ENCODE data around the gene RAP1GAP.

Gene RAP1GAP

GRCh38 chr1:21589618-21590017, 79.5 kb downstream of the RAP1GAP start:
- no peak for DNase-seq

- no peak for DNase-seq
These were observed 81.6 kb downstream of the RAP1GAP start for GRCh38 chr1:21587602-21587953.

DNA sequence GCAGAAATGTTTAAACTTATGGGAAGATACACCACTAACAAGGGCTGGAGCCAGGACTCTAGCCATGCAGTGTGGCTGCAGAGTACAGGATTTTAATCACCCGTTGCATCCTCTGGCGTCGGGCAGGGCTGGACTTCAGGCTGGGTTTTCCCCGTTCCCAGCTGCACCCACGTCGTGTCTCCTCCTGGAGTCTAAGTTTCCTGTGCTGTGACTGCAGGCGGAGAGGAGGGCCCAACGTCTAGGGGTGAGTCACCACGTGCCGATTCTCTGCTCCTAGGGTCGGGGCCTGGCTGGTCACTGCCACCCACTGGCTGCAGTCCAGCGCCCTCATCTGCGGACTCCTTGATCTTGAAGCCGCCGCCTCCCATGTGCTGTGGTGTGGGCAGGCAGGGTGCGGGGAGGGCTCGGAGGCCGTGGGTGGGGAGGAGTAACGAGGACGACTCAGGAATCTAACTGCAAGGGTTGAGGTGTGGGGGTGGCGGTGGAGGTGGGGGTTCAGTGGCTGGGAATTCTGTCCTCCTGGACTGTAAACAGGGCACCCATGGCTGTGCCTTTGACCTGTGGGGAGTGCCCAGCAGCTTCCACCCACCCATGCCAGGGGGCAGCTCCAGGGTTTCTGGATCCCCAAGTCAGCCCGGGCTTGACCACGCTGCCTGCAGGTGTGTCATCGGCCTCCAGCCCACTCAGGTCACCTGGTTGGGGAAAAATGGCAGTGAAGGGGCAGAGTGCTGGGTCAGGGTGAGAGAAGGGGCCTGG, 82.1 kb downstream of the RAP1GAP start:
- no peak for DNase-seq

DNA sequence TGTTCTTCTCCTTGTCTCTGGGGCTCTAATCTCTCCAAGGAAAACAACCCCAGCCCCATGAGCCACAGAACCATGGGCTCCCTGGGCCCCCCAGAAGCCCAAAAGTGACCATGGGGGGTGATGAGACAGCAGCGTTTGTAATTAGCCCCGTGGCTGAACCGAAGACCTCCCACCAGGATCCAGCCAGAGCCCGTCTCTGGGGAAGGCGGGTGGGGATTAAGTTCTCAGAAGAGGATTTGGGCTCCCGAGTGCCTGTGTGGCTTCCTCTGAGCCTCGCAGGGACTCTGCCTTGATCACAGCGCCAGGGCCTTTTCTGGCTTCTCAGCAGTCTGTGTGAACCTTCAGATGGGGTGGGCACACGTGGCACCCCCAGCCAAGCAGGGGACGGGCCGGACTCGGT, 82.9 kb downstream of the RAP1GAP start:
- no peak for DNase-seq

DNA sequence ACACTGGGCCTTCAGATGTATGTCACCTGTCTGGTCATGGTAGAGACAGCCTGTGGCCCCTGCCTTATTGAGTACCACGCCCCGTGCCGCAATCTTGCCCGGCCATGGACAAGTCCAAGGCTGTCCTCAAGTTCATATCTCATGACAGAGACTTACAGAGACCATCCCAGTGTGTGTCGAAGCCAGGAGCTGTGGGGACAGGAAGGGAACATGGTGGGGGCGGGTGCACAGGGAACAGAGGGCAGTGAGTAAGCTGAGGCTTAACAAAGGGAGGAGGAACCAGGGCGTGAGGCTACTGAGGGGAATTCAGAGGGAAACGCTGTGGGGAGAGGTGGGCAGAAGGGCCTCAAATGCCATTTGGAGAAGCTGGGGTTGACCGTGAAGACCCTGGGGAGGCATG, 84.1 kb downstream of the RAP1GAP start:
- no peak for DNase-seq

GRCh38 chr1:21584096-21584495, 85.1 kb downstream of the RAP1GAP start:
- no peak for DNase-seq

DNA sequence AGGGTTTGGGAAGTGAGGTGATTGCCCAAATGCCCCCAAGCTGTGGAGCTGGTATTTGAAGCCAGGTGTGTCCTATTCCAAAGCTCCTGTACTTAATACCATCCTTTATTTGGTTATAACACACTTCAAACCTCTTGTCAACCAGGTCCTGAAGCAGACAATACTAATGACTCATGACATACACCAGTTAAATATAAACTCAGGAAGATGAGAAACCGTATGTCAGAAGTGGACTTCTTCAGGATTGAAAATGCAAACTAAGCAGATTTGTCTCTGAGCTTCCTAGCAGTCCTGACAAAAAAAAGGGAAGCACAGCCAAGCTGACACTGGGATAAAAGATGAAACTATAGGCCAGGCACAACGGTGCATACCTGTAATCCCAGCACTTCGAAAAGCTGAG, 89.4 kb downstream of the RAP1GAP start:
- no peak for DNase-seq

GRCh38 chr1:21577933-21578332, 91.2 kb downstream of the RAP1GAP start:
- DNase-seq: no peak

GRCh38 chr1:21577324-21577723, 91.8 kb downstream of the RAP1GAP start:
- DNase-seq: no peak

DNA sequence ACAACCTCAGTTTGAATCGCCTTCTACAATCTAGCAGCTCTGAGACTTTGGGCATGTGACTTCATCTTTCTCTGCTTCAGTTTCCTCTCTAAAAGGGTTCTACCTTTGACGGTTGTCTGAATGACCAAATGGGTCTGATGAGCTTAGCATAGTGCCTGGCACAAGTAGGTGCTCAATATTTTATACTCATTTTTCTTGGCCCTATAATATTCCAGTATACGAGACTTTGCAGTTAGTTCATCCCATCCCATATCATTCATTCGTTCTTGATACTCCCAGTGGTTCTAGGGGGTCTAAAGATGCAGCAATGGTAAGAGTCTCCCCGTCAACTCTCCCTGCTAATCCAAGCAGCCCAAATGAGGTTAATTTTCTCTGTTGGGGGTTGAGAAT, 92.4 kb downstream of the RAP1GAP start:
- no peak for DNase-seq

DNA sequence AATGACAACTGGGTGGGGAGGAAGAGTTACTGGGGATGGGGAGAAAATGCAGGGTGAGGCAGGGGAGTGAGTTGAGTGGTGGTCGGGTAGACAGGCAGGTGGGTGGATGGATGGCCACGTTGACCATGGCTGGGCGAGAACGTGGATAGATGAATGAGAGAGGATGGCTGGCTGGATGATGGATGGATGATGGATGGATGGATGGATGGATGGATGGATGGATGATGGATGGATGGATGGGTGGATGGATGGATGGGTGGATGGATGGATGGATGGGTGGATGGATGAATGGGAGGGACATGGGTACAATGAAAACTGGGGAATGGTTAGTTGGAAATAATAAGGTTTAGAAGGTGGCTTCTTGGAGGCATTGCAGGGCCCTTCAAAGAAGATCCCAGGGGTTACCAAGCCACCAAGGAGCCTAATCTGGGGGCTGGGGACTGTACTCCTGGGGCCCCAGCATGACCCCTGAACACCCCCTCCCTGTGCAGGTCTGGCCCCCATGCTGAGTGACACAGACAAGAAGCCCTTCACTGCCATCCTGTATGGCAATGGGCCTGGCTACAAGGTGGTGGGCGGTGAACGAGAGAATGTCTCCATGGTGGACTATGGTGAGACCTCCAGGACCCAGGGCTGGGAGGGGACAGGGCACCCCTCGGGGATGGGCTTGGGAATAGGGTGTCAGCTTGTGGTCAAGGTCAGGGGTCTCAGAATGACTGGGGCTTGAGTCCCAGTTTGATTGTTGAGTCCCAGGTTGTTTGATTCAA, 92.9 kb downstream of the RAP1GAP start:
- no peak for DNase-seq

DNA sequence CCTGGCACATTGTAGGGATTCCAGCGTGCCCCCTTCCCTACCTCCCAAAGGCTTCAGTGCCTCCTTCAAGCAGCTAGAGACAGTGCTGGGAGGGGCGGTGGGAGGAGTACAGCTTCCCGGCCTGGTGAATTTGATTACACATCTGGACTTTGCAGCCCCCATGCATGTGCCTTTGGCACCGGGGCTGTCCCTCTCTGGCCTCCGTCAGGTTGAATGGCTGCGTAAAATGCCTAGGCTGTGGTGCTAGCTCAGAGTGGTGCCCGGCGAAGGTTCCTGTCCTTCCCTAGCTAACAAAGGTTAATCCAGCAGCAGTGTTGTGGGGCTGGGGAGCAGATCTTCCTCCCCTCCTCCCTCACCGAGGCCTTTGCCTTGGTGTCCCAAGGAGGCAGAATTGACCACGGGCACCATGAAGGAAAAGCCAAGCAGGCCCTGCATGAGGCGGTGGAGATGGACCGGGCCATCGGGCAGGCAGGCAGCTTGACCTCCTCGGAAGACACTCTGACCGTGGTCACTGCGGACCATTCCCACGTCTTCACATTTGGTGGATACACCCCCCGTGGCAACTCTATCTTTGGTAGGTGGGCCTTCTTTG, 93.7 kb downstream of the RAP1GAP start:
- no peak for DNase-seq

- peak; percentile 81 for DNase-seq
These were observed 94.5 kb downstream of the RAP1GAP start for GRCh38 chr1:21574466-21575151.

GRCh38 chr1:21573971-21574465, 95.1 kb downstream of the RAP1GAP start:
- peak; percentile 81 for DNase-seq

DNA sequence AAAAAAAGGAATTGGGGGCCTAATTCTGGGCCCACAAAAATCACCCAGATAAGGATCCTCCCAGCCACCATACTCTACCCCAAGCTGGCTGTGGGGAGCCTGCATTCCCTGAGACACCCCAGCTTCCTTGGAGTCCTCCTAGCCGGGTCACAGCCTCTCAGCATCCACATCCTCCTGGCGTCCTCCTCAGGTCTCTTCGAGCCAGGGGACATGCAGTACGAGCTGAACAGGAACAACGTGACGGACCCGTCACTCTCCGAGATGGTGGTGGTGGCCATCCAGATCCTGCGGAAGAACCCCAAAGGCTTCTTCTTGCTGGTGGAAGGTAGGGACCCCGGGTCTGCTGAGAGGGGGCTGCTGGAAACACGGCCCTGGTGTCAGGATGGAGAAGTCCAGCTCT, 95.7 kb downstream of the RAP1GAP start:
- no peak for DNase-seq

DNA sequence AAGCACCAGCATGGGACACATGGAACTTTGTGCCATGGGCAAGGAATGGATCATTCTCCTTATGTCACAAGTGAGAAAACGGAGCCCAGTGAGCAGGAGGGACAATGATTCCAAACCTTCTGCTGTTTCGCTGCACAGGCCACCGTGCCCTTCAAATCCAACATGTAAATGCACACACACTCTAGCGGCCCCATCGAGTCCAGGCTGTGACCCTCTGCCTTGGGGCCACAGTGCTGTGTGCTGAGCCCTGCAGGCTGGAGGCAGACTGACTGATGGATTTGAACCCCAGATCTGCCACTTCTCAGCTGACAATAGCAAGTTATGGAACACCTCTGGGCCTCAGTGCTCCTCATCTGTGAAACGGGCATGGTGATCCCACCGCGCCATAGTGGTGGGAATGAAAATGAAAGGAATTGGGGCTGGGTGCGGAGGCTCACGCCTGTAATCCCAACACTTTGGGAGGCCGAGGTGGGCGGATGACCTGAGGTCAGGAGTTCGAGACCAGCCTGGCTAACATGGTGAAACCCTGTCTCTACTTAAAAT, 96.4 kb downstream of the RAP1GAP start:
- DNase-seq: no peak

DNA sequence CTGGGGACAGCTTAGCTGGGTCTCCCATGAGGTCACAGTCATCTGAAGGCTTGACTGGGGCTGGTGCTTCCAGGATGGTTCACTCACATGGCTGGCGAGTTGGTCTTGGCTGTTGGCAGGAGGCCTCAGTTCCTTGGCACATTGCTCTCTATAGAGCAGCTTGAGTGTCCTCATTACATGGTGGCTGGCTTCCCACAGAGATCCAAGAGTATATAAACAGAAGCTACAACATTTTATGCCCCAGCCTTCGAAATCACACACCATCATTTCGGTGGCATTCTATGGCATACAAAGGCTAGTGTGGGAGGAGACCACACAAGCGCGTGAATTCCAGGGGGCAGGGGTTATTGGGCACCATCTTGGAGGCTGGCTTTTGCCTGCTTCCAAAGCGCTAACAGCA, 96.9 kb downstream of the RAP1GAP start:
- DNase-seq: peak; percentile 82

DNA sequence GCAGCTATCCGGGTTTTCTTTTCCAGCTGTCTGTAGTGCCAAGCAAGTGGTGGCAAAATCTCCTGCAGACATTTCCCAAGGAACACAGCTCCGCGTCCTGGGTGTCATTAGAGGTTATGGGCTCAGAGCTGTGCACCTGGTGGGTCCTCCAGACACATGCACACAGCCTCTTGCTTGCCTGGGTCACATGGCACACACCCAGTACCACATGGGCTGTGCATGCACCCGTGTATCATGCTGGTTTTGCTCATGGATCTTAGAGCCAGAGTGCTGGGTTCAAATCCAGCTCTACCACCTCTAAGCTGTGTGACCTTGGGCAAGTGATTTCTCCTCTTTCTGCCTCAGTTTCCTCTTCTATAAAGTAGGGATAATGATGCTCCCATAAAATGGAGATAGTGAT, 98.3 kb downstream of the RAP1GAP start:
- no peak for DNase-seq

DNA sequence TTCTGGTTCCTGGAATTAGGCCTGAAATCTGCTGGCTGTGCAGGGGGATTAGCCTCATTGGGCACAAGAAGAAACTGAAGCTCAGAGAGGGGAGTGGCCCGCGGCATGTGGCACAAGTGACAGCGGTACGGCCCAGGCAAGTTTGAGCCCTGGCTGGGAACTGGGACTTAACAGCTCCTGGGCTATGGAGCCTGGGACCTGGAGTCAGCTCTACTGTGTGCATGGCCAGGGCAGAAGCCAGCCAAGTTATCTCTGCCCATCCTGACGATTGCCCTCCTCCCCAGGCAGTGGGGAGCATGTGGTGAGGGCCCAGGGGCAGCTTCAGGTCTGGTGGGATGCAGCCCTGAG, 98.7 kb downstream of the RAP1GAP start:
- DNase-seq: no peak

- no peak for DNase-seq
These were observed 99.2 kb downstream of the RAP1GAP start for GRCh38 chr1:21569820-21570527.

DNA sequence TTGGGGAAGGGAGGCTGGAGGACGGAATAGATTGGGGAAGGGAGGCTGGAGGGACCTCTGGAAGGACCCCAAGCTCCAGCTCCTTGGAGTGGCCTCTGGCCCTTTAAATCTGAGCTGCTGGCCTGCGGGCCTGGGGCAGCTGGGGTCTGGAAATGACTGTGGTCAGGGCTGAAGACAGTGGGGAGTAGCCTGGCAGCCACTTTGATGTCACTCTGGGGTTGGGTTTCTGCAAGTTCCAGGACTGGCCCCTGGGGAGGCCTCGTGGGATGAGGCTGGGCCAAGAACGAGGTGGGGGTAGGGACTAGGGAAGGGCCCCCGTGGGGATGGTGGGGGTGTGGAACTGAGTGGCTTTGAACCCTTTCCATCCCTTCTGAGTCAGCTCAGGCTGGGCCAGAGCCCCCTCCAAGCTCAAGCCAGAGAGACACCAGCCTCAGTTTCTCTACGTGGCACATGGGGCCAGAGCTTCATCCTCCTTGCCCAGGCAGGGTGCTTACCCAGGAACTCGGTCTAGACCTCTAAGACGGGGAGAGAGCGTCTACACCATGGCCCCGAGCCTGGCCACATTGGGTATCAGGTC, 100.3 kb downstream of the RAP1GAP start:
- no peak for DNase-seq

Measured in NCI-H446 treated with DMSO at 0.1 percent for 48 hours (cell line).